Cardiac muscle cell (in vitro differentiated cells and primary cell): ENCODE data around the gene ERI3. TPM values are rescaled to one million over a fixed set of nuclear protein-coding genes. Genes with fewer than 3 reads are reported as not detected.

ENCODE experiments used
- DNase-seq, 2 donors: peaks; one replicate each; pipeline versions ENCODE4 v3.0.0 to v3.0.0-alpha.2; 2010 to 2017; ENCODE audit warnings: low read depth in 1 of 2, low spot score in 1 of 2
- H3K27ac ChIP-seq: fragments of 200-600 bp; sonication (generic); 2 replicates; pipeline ENCODE4 v1.5.1; 2016
- H3K27me3 ChIP-seq: fragments of 200-600 bp; sonication (generic); 2 replicates; pipeline ENCODE4 v1.6.0; 2016; ENCODE audit warnings: control low read depth
- H3K36me3 ChIP-seq: fragments of 200-600 bp; sonication (generic); 2 replicates; pipeline ENCODE4 v1.5.1; 2016; ENCODE audit warnings: control low read depth
- H3K4me1 ChIP-seq: fragments of 200-600 bp; sonication (generic); 2 replicates; pipeline ENCODE4 v1.8.1; 2017; ENCODE audit warnings: low read depth, mild to moderate bottlenecking, mixed run types
- H3K4me3 ChIP-seq: fragments of 200-600 bp; sonication (generic); 2 replicates; pipeline ENCODE4 v1.5.1; 2016; ENCODE audit warnings: mild to moderate bottlenecking
- H3K9me3 ChIP-seq: fragments of 200-600 bp; sonication (generic); 2 replicates; pipeline ENCODE4 v1.5.1; 2017; ENCODE audit warnings: low read depth, mild to moderate bottlenecking, control low read depth
- polyA plus RNA-seq: library from polyadenylated mRNA; unstranded; fragments of >200 nt; fragmentation: Nextera tagmentation; extraction: Ambion mirVana; gene quantifications from 2 replicates; pipeline ENCODE4 v1.2.1, GENCODE V29; 2016
- total RNA-seq: library from RNA; depleted of rRNA; stranded (reverse); fragments of >200 nt; gene quantifications from 2 replicates; pipeline ENCODE4 v1.2.3, GENCODE V29; 2016
- TF ChIP-seq, protein P1 (sequence below): IDR thresholded peaks from 2 replicates; pipeline ENCODE4 v1.5.1; 2012; ENCODE audit warnings: low read depth, mild to moderate bottlenecking, low read length

The ERI3 gene
- total and polyA plus RNA-seq, 2 experiments from 2014 or later, result 92.1 to 151 TPM

DNA sequence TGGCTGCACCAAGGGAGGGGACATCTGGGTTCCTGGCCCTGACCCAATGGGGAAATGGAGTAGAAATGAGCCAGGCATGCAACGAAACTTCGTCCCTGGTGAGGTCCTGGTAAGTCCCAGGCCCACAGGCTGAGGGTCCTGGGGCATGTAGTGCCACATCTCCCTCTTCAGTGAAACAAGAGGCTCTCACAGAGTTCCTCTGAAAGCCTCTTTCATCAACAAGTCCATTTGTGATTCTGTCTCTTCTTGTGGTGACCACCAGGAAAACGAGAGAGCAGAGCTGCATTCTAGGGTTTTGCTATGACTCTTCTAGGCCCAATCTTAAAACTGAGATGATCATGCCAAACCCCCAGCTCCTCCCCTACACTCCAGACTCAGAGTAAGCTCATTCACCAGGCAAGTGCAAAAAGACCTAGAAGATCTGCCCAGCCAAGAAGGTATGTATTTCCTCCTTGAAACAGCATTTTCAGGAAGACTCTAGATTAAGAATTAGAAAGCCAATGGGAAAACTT lies 25.7 kb upstream of the ERI3 start:
- Histone ChIP-seq H3K4me3 (no peak overlapping the region), H3K27me3 (peaks cover 10% of the 10 kb centered on the region)
- TF ChIP-seq, protein P1, sequence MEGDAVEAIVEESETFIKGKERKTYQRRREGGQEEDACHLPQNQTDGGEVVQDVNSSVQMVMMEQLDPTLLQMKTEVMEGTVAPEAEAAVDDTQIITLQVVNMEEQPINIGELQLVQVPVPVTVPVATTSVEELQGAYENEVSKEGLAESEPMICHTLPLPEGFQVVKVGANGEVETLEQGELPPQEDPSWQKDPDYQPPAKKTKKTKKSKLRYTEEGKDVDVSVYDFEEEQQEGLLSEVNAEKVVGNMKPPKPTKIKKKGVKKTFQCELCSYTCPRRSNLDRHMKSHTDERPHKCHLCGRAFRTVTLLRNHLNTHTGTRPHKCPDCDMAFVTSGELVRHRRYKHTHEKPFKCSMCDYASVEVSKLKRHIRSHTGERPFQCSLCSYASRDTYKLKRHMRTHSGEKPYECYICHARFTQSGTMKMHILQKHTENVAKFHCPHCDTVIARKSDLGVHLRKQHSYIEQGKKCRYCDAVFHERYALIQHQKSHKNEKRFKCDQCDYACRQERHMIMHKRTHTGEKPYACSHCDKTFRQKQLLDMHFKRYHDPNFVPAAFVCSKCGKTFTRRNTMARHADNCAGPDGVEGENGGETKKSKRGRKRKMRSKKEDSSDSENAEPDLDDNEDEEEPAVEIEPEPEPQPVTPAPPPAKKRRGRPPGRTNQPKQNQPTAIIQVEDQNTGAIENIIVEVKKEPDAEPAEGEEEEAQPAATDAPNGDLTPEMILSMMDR, result no peak

DNA sequence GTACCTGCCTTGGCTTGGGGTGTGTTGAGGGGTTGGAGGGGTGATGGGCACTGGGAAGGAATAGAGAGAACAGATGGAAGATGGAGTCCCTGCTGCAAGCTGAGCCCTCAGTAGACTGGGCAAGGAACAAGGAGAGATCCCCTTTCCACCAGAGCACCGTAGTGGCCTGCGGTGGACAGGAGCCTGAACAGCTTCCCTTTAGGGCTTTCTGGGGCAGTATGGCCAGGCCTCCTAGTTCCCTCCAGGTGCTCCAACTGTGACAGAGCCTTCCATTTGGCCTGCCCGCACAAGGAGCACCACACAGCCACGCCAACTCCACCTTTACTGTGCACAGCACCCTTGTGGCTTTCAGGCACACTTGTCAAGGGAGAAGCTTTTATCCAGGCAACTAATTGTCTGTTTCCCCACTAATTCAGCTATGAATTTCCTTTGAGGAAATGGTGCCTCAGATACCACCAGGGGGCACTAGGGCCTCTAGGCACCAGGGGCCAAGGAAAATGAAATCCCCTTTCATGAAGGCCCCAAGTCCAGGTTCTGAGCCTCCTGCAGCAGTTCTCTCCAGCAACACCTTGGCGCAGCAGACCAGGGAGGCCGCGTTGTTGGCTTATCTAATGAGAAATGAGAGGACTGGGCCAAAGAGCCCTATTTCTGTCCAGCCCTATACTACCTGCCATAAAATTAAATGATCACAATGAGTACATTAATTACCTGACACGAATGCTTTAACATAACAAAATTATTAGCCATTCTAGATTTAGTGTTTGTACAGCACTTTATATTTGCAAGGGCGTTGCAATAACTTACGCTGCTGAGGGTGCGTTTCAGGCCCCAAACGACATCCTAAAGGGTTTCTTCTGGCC lies 23.1 kb upstream of the ERI3 start:
- peaks cover 10% of the 10 kb centered on the region for H3K27me3 ChIP-seq
- peak; percentile 75 to 80 for DNase-seq

More for the DNA sequence above, 25.7 kb upstream of the ERI3 start:
- no peak for DNase-seq
- Histone ChIP-seq H3K36me3 (no peaks in the 10 kb centered on the region), H3K9me3 (no peaks in the 10 kb centered on the region), H3K4me1 (peaks cover 10% of the 10 kb centered on the region), H3K27ac (no peak overlapping the region)

DNA sequence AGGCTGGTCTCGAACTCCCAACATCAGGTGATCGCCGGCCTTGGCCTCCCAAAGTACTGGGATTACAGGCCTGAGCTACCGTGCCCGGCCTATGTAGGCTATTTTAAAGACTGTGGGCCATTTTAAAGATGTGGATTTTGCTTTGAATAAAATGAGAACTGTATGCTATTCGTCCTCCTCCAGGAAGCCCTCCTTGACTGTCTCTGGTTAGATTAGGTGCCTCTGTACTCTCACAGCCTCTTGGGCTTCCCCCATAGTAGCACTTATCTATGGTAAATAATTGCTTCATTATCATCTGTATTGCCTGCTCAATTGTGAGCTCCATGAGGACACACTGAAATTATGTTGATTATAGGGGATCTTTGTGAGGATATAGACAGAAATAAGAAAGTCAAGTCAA lies 20.5 kb upstream of the ERI3 start:
- Histone ChIP-seq H3K4me3 (no peak overlapping the region), H3K36me3 (no peaks in the 10 kb centered on the region), H3K4me1 (peaks cover under 1% of the 10 kb centered on the region), H3K27me3 (peaks cover 7% of the 10 kb centered on the region), H3K9me3 (no peaks in the 10 kb centered on the region), H3K27ac (no peak overlapping the region)
- DNase-seq, result no peak
- TF ChIP-seq, protein P1, result no peak

More for the DNA sequence above, 23.1 kb upstream of the ERI3 start:
- Histone ChIP-seq H3K9me3 (no peaks in the 10 kb centered on the region), H3K36me3 (no peaks in the 10 kb centered on the region), H3K27ac (no peak overlapping the region), H3K4me3 (no peak overlapping the region), H3K4me1 (peaks cover 9% of the 10 kb centered on the region)
- TF ChIP-seq, protein P1, result peak; percentile 82

DNA sequence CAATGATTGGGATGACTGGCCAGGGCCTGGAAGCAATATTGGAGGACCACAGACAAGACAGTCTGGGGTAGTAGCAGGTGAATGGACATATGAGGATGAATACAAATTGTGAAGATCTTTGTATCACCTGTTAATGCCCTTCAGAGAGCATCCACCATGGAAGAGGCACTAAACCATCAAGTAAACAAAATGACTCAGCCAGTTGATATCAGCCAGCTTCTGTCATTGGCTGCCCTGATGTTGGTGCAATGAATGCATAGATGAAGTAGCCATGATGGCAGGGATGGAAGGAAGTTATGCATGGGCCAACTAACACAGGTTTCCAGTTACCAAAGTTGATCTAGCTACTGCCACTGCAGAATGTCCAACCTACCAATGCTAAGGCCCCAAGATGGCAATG lies 16.1 kb upstream of the ERI3 start:
- TF ChIP-seq, protein P1, result no peak
- Histone ChIP-seq H3K4me1 (peaks cover 26% of the 10 kb centered on the region), H3K9me3 (no peaks in the 10 kb centered on the region), H3K4me3 (no peak overlapping the region), H3K36me3 (no peaks in the 10 kb centered on the region), H3K27me3 (no peaks in the 10 kb centered on the region), H3K27ac (no peak overlapping the region)
- no peak for DNase-seq

DNA sequence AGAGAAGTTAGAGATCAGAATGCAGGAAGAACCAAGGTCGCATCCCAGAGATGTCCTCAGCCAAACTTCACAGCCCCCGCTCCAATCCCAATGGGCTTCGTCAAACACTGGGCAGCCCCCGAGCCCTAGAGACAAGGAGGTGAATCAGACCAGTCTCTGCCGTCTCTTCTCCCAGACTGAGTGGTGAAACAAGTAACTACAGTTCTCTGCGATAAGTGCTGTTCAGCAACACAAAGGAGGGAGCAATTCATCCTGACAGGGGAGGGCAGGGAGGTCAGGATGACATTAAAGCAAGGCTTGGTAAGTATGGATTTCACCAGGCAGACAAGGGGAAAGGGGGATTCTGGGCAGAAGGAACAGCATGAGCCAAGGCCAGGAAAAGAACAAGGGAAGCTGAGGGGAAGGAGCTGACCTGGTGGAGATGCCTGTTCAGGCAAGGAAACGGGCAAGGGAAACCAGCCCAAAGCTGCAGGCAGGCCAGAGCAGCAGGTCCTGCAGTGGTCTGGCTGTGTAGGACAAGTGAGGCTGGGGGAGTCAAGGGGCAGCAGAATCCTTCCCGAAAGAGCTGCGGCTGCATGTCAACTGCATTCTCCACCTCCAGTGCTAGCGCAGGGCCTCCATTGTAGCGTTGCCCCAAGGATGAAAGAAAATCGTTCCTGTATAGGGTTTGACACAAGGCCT lies 13.6 kb upstream of the ERI3 start:
- Histone ChIP-seq H3K27me3 (no peaks in the 10 kb centered on the region), H3K27ac (no peak overlapping the region), H3K36me3 (no peaks in the 10 kb centered on the region), H3K9me3 (no peaks in the 10 kb centered on the region), H3K4me3 (no peak overlapping the region), H3K4me1 (peaks cover 26% of the 10 kb centered on the region)
- TF ChIP-seq, protein P1, result no peak
- peak; percentile 18 to 56 for DNase-seq
